GM18498 (cell line): Measurements from ENCODE around the gene PGPEP1.
"Not testable (repeated sequence)": the region's sequence is repeated elsewhere in the genome, so short reads cannot be mapped to it uniquely, and the experiment has no call there.

ENCODE experiments used
- ATAC-seq: cut with Tn5 transposase; IDR thresholded peaks from one replicate; pipeline ENCODE4 v1.9.1; 2021; ENCODE audit warnings: mild to moderate bottlenecking, moderate library complexity; ENCODE audit not compliant: unreplicated experiment

PGPEP1 gene

DNA sequence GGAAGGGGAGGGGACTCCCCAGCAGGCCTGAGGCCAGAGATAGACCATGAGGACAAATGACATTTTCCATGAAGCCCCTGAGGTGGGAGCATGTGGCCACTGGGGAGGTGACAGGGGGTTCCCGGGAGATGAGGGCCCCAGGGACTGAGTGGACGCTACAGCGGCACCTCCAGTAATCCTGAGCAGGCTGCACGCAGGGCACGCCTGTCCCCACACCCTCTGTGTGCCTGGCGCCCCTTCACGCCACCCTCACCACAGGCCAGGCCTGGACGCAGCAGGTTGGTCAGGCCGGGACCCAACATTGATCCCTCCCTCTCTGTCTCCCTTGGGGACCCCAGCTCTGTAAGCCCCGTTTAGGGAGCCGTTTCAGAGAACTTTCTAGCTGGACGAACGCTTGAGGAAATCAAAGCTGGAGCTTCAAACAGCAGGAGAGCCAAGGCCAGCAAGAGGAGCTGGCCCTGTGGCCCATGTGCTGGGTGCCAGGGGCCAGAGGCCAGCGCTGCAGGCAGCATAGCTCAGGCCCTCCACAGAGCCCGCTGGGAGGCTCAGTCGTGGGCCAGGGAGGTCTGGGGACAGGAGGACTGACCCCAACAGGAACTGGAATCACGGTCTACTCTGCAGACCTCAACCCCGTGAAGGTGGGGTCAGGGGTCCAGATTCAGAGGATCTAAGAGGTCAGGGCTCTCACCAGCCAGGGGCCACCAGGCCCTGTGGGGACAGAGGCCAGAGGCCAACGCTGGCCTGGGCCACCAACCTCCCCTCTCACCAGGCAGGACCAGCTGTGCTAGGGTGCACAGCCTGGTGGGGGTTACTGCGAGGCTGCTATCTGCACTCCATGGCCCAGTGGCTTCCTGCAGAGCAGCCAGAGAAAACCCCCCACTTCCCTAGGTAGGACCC, 32.1 kb upstream of the PGPEP1 start:
- ATAC-seq, result no peak

DNA sequence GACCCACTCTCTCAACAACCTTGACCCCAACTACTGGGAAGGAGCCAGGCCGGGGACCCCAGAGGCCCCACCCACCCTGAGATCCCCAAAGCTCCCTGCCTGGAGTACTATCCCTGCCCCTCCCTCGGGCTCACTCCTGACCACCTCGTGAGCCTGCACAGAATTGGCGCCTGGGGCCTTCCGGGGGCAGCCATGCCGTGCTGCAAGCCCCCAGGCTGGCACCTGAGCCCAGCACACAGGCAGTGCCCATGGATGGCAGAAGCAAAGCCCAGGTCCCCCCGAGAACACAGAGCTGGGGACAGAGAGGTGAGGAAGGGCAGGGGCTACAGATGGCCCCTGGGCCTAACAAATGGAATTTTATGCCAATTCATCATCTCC, 31.5 kb upstream of the PGPEP1 start:
- ATAC-seq, result no peak

DNA sequence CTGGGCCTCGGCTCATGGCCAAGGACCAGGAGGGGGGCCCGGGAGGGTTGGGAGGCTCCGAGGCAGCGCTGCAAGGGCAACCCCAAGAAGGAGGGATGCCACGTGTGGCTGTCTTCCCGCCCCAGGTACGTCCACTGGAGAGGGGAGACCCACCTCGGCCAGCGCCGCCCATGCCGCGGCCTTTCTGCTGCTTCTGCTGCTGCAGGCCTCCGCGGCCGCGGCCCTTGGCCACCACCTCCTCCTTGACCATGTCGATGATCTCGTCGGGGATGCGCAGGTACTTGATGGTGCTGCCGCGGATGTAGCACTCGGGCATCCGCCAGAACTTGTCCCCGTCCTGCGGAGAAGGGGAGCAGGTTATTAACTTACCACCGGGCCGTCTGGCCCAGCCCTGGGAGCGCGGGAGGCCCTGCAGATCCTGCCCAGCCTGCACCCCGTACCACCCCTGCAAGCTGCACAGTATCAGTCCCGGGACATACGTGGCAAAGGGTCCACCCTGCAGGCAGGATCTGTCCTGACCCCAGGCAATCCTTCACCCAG, 30.8 kb upstream of the PGPEP1 start:
- no peak for ATAC-seq

DNA sequence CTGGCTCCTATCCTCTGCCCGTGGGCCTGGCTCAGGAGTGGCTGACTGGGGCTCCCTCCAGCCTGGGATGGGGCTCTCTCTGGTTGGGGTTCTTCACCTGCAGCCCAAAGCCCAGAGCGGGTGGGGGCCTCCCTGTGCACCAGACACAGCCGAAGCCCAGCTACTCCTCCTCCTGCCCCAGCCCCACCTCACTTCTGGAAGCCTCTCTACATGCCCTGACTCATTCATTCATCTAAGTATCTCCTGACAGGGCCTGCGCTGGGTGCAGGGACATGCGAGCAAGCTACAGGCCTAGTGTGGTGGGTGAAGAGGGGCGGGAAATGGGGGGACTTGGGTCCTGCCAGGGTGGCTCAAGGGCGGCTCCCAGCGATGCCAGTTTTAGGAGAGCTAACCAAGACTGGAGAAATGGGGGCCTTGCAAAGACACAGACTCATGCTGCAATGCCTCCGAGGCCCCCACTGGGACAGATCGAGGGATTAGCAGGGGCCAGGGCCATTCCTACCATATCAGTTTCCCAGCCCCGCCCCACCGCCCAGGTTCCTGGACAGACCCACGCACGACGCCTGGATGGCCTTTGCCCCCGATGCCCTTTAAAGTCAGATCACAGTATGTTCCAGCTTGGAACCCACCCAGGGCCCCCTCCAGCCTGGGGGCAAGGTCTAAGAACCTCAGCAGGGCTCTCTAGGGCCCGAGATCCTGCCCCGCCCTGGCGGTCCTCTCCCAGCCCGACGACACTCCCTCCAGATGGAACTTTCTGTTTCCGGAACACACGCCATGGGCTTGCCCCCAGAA, 30.1 kb upstream of the PGPEP1 start:
- ATAC-seq, result no peak

DNA sequence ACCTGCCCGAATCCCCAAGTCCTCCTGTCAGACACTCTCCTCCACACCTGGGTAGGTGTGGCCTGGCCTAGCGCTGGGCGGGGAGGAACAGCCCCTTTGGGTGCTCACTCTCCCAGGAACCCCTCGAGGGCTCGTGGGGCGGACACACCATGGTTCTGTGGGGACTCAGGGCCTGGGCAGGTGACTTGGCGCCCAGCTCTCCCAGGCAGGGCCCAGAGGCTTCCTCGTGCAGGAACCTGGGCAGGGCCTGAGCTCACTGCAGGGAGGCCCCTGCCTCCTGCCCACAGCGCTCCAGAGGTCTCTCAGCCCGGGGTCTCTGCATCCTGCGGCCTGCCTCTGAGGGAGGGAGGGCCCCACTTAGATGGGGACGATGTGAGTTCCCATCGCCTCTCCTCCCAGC, 29.4 kb upstream of the PGPEP1 start:
- no peak for ATAC-seq

DNA sequence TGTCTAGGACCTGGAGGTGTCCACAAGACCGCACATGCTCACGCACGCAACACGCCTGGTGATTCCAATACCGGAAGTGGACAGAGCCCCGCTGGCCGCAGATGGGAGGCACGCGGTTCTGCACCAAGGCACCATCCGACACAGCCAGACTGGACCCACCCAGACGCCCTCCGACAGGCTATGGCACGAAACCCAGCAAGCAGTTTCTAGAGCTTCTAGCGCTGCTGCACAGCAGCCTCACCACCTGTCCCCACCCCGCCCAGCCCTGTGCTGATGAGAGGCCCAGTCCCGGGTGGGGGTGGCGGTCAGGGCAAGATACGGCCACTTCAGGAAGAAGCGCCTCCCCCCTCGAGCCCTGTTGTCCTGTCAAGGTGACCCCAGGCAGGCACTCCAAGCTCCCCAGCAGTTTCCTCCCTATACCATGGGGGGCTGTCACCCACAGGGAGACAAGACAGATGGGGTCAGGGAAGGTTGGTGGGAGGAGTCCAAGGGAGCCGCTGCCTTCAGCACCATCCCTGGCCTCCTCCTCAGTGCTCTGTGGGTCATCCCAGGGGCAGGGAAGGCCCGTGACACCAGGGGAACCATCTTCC, 28.8 kb upstream of the PGPEP1 start:
- ATAC-seq, result no peak

DNA sequence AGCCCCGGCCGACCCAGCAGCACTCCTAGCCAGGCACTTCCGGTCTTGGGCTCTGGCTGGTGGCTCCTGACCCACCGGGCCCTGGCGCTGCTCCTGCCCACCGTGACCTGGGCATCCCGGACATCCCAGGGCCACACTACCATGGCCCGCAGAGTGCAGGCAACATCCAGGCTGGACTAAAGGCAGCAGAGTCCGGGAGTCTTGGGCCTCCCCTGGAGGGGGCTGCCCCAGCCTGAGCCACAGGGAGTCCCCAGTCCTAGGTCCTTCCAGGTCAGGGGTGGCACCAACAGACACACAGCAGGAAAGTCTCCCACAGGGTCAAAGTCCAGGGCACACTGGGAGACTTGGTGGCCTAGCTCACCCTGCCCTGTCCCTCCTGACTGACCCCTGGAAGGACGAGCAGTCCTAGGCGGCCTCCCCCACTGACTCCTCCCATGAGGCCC, 28.3 kb upstream of the PGPEP1 start:
- no peak for ATAC-seq

DNA sequence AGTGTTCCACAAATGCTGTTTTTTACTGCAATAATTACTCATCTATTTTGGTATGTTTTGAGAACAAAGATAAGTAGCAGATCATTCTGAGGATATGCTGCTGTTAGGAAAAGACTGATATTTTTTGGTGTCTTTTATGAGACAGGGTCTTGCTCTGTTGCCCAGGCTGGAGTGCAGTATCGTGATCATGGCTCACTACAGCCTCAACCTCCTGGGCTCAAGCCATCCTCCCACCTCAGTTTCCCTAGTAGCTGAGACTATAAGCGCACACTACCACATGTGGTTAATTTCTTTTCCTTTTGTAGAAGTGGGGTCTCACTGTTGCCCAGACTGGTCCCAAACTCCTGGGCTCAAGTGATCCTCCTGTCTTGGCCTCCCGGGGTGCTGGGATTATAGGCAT, 27.0 kb upstream of the PGPEP1 start:
- no peak for ATAC-seq

DNA sequence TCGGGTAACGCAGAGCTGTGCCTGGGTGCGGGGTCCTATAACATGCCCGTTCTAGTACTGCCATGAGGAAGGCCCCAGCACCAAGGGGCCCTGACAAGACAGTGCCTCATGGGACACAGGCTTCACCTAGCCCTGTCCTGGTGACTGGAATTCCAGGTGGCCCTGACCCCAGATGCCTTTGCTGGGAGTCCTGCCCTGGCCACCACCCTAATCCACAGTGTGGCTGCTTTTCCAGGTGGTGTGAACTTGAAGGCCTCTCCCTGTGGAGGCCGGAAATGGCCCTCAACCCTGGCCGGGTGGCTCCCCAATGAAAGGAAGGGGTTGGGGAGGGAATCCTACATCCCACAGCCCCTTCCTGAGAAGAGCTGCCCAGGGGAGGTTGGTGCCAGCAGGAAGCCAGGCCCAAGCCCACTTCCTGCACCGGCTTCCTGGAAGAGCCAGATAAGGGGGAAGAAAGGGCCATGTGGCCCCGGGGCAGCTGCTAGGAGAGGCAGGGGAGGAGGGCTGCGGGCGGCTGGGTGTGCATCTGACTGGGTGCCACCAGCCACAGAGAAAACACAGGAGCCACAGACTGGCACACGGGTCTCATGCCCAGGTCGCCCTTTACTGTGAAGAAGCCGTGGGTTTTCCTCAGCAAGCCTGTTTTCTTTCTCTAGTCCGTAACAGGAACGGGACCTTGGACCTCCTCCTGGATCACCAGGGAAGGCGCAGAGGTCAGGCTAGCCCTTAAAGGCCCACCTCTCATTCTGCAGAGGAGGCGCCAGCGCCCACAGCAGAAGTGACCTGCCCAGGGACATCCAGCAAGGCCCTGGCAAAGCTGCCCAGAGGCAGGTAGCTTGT, 22.2 kb upstream of the PGPEP1 start:
- no peak for ATAC-seq

DNA sequence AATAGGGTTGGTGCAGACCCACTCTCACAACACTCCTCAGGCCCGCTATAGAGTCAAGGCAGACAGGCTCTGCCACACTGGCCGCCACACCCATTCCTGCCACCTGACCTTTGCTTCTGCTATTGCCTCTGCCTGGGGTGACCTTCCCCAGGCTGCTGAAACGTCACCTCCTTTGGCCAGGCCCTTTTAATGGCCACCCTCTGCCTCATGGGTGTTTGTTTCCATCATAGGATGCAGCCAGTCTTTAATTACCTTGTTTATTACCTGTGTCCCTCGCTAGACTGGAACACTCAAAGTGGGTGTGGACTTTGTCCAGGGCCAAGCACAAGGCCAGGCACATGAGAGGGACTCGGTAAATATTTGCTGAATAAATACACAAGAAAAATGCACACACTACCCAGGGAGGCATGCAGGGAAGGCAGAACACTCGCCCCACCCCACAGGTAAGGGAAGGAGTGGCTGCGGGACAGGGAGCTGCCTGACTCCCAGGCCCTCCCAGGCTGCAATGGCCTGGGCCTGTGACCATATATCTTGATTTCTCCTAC, 20.7 kb upstream of the PGPEP1 start:
- no peak for ATAC-seq

DNA sequence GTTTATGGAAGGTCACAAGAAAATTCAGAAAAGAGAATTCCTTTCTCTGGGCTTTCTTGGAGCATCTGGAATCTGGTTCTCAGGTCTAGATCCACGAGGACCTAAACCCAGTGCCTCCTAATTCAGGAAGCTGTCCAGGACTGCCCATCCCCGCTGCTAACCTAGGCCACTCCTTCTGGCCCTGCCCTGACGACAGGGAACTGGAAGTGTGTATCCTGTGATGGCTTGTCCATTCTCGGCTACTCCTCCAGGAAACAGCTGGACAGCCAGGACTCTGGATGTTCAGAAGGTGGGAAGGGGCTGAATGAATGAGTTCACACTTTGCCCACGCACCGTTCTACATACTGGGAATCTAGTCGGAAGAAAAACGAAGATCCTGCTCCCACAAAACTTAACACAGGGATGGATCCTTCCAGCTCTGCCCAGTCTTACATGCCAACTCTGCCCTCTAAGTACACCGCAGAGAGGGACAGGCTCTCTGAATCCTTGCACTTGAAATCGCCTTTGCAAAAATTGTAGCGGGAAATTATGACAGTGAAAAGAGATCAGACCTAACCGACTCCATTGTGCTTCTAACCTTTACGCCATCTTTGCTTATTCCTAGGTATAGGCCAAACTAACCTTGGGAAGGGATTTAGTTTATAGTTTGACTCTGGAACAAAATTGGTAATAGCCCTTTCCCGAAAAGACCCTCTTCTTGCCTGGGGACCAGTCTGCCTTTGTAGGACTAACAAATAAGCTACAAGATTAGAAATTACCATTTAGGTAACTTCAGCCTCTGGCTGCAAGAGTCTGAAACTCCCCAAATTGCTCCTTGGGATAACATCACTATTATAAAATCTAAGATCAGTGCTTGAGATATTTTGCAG, 19.3 kb upstream of the PGPEP1 start:
- ATAC-seq, result no peak

DNA sequence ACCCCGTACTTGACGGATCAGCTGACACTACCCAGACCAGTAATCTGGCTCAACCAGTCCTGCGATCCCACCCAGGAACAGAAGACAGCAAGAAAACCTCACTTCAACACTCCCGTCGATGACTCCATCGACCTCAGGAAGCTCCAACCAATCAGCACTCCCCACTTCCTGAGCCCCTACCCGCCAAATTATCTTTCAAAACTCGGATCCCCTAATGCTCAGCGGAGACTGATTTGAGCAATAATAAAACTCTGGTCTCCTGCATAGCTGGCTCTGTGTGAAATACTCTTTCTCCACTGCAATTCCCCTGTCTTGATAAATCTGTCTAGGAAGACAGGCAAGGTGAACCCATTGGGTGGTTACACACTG, 18.7 kb upstream of the PGPEP1 start:
- no peak for ATAC-seq

DNA sequence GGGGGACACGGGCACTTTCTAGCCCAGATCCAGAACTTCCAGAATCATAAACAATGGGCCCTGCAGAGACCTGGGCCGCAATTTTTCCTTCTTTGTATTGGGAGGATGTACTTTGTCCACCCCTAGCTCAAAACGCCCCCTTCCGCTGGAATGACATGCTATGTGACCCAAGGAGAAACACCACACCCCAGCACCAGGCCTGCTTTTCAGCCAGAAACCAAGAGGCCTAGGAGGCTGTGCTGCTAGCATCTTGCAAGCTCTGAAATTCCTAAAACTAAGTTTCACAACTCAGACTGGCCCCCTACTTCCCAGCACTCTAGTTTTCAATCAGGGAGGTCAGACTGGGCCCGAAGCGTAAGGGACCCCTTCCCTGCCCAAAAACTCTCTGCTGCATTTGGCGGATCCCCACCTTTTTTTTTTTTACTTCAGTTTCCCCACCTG, 18.1 kb upstream of the PGPEP1 start:
- no peak for ATAC-seq

DNA sequence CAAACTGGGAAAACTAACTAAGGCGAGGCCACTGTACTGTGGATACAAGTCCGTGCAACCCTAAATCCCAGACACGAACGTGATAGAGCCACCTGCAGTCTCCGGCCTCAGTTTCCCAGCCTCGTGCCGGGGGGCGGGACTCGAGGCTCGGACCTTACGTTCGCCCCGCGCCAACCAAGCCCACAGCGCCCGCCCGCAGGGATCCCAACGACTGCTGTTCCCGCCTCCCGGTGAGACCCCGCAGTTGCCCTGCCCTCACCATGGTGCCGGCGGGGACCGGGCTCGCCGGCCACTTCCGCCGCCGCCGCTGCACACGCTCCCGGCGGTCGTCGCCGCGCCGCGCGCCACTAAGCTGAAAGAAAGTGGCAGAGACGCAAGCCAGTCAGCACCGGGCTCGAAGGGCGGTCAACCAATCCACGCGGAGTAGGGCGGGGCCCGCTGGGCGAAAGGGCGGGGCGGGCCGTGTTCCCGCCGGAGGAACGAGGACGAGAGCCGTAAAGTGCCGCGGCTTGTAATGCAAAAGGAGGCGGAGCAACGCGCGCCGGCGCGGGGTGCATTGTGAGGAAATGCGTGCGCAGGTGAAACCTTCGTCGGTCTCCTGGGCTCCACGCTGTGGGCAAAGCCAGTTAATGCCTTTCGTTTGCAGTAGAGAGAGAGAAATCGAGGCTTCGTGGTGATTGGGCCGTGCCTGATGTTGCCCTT, 17.5 kb upstream of the PGPEP1 start, which contains the start of gene LSM4:
TSS of gene LSM4 (minus strand) at position 318 of the 702 bp plus-strand sequence. CDS start at position 262, 56 bp downstream.
- peak; percentile 96 for ATAC-seq

DNA sequence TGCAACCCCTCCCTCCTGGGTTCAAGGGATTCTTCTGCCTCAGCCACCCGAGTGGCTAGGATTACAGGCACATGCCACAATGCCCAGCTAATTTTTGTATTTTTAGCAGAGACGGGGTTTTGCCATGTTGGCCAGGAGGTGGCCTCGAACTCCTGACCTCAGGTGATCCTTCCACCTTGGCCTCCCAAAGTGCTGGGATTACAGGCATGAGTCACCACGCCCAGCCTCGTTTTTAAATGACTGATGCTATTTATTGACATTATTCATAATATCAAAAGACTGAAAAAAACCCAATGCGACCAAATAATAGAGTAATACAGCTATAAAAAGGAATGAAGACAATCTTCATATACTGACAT, 16.0 kb upstream of the PGPEP1 start:
- ATAC-seq, result not testable (repeated sequence)

DNA sequence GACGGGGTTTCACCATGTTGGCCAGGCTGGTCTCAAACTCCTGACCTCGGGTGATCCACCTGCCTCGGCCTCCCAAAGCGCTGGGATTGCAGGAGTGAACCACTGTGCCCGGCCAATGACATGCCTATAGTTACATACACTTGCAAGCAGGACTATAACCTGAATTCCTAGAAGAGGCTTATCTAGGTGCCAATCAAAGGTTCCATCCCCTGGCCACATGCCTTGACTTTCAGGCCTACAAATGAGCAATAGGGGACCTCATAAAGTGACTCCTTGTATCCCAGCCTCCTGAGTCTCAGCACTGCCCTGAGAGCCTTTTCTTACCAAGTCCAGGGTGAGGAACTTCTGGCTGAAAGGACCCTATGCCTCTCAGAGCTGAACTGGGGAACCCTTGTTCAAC, 13.6 kb upstream of the PGPEP1 start:
- ATAC-seq, result no peak

DNA sequence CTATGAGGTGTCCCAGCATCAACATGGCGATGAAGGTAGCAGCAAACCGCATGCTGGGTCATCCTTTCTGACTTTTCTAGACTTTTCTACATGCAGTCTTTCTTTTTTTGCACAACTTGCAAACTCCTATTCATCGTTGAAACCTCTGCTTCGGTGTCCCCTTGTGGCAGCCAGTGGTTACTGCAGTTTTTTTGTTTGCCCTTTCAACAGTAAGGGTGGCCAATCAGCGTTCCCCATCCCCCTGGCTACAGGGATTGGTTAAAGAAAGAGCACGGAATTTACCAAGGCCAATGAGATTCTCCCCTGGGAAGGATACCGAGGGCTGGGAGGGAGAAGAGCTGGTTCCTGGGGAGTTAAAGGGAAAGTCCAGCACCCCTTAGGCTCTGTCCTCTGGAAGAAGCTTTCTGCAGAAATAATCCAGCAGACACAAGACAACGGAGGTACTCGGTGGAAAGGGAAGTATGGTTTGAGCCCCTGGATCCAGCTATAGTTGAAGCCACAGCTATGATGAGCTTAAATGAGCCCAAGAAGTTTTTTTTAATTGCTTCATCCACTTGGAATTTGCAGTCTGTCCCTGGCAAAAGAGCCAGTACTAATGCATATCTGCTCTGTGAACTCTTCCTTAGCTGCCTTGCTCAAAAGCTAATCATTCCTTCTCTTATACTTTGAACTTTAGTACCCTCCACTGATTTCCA, 11.9 kb upstream of the PGPEP1 start:
- ATAC-seq, result peak; percentile 85

DNA sequence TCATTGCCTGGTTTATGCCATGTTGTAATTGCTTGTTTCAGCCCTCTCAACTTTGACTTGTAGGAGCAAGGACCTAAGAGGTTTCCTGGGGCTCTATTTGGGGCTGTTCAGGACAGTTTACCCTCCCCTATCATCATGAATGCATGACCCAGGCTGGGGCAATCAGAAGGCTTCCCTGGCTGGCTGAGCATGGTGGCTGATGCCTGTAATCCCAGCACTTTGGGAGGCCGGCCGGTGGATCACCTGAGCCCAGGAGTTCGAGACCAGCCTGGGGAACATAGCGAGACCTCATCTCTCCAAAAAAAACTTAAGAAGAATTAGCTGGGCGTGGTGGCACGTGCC, 11.4 kb upstream of the PGPEP1 start:
- ATAC-seq, result no peak
